ENCODE results near the gene BCCIP.

The BCCIP gene

GRCh38 chr10:125852487-125852886 lies 29.1 kb downstream of the BCCIP start:
- TF ChIP-seq CTCF (IDR thresholded peaks at IDR 0.05; ENCODE audit: control extremely low read depth, extremely low read depth, low read depth, missing control alignments): no peak
- ChIA-PET CTCF (no interaction called here), POLR2A (no interaction called here)
- DNase-seq (ENCODE audit: extremely low spot score): no peak

- DNase-seq (ENCODE audit: extremely low spot score): no peak
- POLR2A ChIA-PET: no interaction called here
- CTCF ChIA-PET: interaction anchor here (0.7 to 2.2 kb wide), 4 partner anchors 8 to 17 kb away, joined by 3 to 6 read pairs (median 5); no protein-coding TSS in a partner anchor
- TF ChIP-seq CTCF (IDR thresholded peaks at IDR 0.05; ENCODE audit: control extremely low read depth, extremely low read depth, low read depth, missing control alignments): no peak
These were observed 33.9 kb downstream of the BCCIP start for GRCh38 chr10:125857185-125857760.

GRCh38 chr10:125859128-125859817 lies 35.9 kb downstream of the BCCIP start:
- POLR2A ChIA-PET: no interaction called here
- no peak for DNase-seq (ENCODE audit: extremely low spot score)
- CTCF ChIA-PET: interaction anchor here (1.7 to 1.8 kb wide), 2 partner anchors 9 to 10 kb away, joined by 3 to 5 read pairs; no protein-coding TSS in a partner anchor
- TF ChIP-seq CTCF (IDR thresholded peaks at IDR 0.05; ENCODE audit: control extremely low read depth, extremely low read depth, low read depth, missing control alignments): no peak

- CTCF ChIA-PET: interaction anchor here (0.9 to 1.9 kb wide), 3 partner anchors 9 to 884 kb away, joined by 3 to 6 read pairs (median 4); no protein-coding TSS in a partner anchor
- POLR2A ChIA-PET: no interaction called here
- no peak for DNase-seq (ENCODE audit: extremely low spot score)
- no peak for TF ChIP-seq CTCF (IDR thresholded peaks at IDR 0.05; ENCODE audit: control extremely low read depth, extremely low read depth, low read depth, missing control alignments)
These were observed 41.8 kb downstream of the BCCIP start for GRCh38 chr10:125865120-125865519.

- CTCF ChIA-PET: interaction anchor here (0.9 kb wide), 1 partner anchor 19 kb away, joined by 3 read pairs; no protein-coding TSS in a partner anchor
- DNase-seq (ENCODE audit: extremely low spot score): no peak
- TF ChIP-seq CTCF (IDR thresholded peaks at IDR 0.05; ENCODE audit: control extremely low read depth, extremely low read depth, low read depth, missing control alignments): no peak
- POLR2A ChIA-PET: no interaction called here
These were observed 43.2 kb downstream of the BCCIP start for GRCh38 chr10:125866421-125867029.

GRCh38 chr10:125868372-125868975 lies 45.1 kb downstream of the BCCIP start:
- POLR2A ChIA-PET: no interaction called here
- CTCF ChIA-PET: interaction anchor here (0.7 to 3.2 kb wide), 15 partner anchors 9 to 730 kb away, joined by 3 to 17 read pairs (median 4); no protein-coding TSS in a partner anchor
- peak; percentile 83 for TF ChIP-seq CTCF (IDR thresholded peaks at IDR 0.05; ENCODE audit: control extremely low read depth, extremely low read depth, low read depth, missing control alignments)
- DNase-seq (ENCODE audit: extremely low spot score): peak; percentile 32

All from GM10248 (cell line).